GM18505 (cell line): ENCODE measurements around the gene LRMDA.

Source experiments
- ATAC-seq: cut with Tn5 transposase; IDR thresholded peaks from one replicate; pipeline ENCODE4 v1.9.1; 2021; ENCODE audit not compliant: unreplicated experiment
- POLR2A ChIP-seq: IDR thresholded peaks from 4 replicates; pipeline ENCODE4 v1.6.1; 2011; ENCODE audit warnings: borderline replicate concordance; ENCODE audit not compliant: insufficient read depth, insufficient read length; ENCODE audit errors: extremely low read depth

Gene LRMDA

DNA sequence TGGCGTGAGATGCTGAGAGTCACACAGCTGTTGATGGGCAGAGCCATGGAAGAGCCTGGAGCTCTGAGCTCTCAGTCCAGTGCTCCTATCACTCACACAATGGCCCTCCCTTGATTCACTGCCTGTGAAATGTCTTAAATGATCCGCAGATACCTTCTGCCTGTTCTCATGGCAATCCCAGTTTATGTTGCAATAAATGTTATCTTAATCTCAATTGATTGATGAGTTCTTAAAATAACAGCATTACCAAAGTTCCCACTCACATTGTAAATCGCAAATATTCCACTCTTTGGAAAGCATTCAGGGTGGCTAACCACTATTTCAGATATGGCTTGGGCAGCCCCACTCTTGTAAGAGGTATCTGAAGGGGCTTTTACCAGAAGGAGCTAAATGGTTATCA is 865.5 kb downstream of the LRMDA start:
- ATAC-seq = no peak
- no peak for TF ChIP-seq POLR2A

DNA sequence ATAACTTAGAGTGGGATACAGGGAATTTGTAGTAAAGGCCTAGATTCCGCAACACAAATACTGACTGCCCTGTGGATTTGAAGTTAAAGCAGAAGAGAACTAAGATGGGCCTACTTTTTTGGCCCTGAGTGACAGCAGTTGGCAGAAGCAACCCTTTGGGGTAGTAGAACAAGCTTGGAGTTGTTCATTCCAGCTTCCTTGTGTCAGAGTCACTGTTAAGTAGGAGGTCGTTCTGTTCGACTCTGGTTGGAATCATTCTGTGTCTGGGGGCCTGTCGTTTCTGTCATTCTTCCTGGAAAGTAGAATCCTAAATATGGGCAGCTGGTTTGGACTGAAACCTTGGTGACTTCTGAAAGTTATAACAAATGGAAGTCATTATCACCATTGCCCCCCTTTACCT is 865.9 kb downstream of the LRMDA start:
- no peak for ATAC-seq
- TF ChIP-seq POLR2A = no peak

DNA sequence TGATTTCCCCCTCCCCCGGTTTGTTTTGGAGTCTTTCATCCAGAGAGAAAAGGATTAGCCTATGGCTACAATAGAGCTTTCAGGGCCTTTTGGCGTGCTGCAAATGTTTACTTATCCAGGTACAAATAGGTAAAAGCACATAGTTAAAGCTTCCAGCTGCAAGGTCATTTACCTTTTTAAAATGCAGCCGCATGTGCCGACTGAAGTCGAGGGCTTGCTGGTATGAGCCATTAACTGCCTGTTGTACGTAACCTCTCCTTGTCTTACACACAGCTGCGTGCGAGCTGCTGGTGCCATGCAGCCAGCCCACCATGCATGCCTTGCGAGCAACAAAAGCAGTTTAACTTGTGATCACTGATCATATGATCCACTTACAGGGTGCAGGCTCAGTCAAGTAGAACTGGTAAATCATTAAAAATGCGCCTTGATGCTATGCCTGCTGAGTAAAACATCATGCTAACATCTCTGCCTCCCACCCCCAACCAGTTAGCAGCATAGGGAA is 866.4 kb downstream of the LRMDA start:
- ATAC-seq = no peak
- TF ChIP-seq POLR2A = no peak

DNA sequence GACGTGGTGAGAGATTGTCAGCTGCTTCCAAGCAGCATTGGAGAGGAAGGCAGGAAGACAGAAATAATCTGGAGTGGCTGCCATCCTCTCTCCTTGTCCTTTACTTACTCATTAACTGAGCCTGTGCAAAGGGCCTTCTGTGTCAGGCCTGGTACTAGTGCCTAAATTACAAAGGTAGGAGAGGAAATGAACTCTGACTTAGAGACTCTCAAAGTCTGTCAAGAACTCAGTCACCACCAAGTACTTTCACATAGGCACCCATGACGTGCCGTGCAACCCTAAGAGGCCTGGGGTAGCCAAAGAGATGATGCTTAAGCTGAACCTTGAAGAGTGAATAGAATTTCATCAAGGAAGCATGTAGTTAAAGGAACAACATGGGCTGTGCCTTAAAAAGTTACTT is 866.9 kb downstream of the LRMDA start:
- no peak for ATAC-seq
- no peak for TF ChIP-seq POLR2A

DNA sequence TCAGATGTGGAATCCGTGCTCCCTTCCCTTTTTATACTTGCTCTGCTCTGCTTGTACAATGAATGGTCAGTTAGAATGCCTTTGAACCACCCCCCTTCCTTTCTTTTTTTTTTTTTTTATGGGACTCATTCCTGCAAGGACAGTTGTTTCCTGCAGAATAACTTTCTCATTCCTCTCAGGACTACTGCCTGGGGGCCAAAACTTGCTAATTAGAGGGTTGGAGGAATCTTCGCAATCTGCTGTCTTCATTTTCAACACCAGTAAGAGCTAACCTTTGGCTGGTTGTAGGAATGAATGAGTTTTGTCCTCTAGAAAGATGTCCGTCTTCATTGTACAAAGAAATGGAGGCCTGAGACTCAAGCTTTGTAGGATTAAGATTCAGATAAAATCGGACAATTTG is 868.1 kb downstream of the LRMDA start:
- TF ChIP-seq POLR2A = no peak
- ATAC-seq = no peak

DNA sequence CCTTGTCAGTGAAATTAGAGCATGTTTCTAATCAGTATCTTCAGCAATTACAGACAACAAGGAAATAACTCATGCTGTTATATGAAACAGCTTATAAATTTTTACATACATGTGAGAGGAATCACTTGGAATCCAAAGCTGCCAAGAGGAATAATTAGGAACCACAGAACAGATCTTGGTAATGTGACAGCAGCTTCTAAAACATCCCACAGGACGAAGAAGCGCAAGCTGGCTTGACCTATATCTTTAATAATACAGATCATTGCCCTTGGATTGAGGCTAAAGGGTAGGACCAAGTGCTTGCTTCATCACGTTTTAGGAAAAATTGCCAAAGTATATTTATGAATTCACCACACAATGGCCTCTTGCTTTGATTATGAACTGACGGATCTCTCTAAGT is 869.8 kb downstream of the LRMDA start:
- TF ChIP-seq POLR2A = no peak
- ATAC-seq = no peak

DNA sequence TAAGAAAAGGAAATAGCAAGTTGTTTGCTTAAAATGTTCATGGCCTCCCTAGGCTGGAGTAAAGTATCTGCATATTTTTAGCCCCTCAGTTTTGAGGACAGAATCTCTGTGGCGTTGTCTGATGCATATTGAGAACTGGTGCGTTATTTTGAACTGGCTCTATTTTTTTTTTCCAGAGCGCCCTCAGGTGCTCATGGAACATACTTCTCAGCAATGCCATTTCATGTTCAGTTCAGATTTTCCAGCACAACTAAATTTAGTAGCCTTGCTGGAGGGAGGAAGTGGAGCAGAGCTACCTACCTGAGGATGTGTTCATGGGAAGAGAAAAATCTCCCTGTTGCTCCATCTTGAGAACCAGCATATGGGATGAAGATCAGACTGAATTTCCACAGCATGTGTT is 870.5 kb downstream of the LRMDA start:
- ATAC-seq = no peak

DNA sequence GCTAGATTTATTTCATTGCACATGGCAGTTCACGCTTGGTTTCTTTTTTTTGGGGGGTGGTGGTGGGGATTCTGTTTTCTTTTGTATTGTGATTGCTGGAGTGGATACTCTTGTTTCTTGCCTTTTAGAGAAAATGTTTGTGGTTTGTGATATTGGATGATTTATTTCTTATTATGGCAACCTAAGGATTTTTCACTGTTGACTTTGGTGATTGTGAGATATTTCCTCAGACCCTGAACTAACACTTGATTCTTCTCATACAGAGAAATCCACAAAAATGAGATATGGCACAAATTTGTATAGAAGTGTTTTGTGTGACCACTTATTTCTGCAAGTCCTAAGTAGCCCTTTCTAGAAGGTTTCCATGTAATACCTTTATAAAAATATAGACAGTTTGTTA is 871.1 kb downstream of the LRMDA start:
- no peak for ATAC-seq
- TF ChIP-seq POLR2A = no peak

More for the DNA sequence above, 870.5 kb downstream of the LRMDA start:
- no peak for TF ChIP-seq POLR2A

DNA sequence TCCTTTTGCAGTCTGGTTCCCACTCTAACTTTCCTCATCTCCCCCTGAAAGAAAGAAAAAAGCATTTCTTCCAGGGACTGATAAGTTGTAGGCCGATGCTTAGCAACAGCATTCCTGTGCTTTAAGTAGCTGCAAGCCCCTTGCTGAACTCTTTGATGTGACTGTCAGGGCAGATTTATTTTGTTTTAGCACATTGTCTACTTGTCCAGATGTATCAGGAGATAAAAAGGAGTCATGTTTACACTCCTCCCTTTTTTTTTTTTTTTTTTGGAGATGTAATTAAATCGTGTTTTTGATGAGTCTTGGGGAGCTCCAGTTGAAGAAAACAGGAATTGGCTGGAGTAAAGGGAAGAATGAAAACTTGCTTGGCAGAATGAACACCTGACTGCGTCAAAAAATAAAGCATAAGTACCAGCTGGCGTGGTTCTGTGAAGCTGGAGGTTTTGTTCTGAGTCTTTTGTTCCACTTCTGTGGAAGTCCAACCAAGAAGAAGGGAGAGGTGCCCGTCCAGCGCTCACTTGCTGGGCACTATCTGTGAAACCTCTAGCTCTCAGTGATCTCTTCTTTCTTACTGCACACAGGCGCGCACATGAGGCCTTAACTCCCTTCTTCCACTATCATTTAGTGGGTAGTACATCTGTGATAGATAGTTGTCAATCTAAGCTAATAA is 871.7 kb downstream of the LRMDA start:
- TF ChIP-seq POLR2A = no peak
- no peak for ATAC-seq

DNA sequence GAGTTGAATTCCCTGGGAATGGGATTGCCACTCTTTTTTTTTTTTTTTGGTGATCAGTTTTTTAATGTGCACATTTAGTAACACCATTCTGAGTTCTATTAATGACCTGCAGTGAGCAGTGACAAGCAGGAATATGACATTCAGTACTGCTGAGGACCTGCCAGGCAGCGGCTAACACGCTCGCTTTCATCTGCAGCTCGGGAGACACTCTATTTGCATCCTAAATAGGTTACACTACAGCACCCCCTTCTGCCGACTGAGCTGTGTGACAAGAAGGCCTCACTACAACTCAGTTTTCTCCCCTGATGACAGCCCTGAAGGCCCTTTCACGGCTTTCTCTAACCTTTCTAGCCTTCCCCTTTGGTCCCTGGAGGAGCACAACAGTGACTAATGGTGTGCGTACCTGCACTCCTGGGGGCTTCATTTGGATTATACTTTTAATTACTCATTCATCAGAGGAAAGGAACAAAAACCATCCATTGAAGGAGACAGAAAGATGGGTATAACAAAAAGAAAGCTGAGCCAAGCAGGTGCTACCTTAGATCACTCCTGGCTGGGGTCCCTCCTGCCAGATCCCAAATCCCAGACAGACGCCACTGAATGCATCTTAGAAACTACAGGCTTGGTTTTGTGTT is 872.4 kb downstream of the LRMDA start:
- no peak for TF ChIP-seq POLR2A
- ATAC-seq = peak; percentile 74

DNA sequence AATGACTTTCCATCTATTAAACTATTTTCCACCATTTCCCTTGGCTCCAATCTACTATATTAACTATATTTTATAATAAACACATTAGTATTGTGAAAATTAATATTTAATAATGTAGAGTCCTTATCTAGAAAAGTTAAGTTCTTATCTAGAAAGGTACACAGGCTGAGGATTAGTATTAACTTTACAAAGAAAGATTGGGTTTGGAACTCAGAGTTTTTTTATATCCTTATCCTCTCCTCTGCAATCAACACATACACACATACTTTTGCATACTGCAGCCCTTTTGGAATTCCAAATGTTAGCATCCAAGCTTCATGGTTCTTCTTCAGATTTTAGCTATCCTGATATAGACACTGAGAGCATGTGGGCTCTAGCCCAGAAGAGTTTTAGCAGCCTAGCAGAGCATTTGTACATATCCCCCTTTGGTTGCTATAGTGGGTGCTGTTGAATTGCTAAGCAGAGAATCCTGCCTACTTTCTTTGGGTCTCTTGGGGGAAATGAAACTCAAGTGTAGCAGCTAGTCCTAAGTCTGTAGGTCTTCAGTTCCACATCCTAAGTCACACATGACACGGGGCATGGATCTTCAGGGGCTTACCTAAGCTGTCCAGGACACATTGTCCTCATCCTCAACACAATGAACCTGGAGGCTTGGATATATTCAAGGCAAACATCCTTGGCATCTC is 874.6 kb downstream of the LRMDA start:
- no peak for ATAC-seq
- no peak for TF ChIP-seq POLR2A

DNA sequence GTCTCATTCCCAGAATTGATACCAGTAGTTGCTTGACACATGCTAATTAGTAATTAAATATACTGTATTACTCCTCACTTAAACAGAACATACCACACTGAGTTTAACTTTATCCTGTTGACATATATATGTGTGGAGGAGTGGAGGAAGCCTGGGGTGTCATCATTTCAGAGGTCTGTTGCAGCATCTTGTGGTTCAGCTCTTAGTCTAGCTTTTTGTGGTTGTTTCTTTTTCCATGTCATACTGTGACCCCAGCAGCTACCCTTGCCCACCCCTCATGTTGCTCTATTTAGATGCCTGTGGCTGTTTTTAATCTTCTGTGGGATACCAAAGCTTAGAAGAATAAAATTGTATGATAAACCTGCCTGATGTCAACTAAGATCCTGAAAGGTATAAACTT is 875.4 kb downstream of the LRMDA start:
- no peak for ATAC-seq
- TF ChIP-seq POLR2A = no peak

DNA sequence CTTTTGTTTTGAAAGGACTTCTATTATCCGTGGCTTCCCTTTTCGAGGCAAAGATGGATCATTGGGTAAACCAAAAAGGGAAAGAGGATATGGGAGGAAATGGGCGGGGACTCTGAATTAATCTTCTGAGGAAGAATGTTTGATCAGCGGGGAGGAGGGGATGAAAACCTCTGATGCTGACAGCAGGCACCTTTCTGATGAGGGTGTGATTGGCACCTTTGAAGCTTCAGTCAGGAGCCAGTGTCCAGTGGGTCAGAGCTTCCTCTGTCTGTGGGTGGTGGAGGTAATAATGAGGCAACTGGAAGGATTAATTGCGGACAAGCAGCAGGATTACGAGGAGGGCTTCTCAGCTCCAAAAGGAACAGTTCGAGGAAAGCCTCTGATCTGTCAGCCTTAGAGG is 877.6 kb downstream of the LRMDA start:
- ATAC-seq = no peak
- TF ChIP-seq POLR2A = no peak
